ENCODE data around the gene SP6.

Gene SP6

DNA sequence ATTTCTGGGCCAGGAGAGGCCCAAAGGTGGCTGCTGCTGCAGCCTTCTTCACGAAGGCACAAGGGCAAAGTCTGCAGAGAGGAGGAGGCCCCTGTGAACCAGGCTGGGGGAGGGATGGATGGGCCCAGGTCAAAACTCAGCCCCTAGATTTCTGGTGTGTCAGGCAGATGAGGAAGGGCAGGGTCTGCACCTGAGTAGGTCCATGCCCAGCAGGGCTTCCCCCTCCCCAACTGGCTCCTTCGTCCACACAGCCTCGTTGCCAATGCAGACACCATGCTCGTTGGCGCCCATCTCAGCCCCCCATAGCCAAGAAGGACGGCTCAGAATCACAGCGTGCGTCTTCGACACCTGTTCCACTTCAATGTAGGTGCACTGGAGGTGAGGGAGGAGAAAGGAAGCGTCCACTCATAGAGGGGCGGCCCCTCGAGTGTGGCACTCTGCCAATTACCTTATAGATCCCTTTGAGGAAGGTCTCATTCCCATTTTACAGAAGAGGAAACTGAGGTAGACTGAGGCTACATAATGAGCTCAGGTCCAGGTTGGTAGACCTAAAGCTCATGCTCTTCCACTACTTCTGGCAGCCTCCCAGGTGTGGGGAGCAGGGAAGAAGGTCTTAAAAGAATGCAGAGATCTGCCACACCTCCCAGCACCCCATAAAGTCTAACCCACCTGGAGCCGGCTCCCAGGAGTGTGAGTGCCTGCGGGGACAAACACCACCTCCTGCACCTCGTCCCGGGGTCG lies 10.8 kb downstream of the SP6 start:
- peak overlapping the region; percentile 80 for H3K4me3 ChIP-seq (ENCODE audit: low read depth, low read length)
- TF ChIP-seq CTCF (conservative IDR thresholded peaks at IDR 0.05; ENCODE audit: low read depth, low read length) = no peak
- DNase-seq (ENCODE audit: low read depth) = no peak

DNA sequence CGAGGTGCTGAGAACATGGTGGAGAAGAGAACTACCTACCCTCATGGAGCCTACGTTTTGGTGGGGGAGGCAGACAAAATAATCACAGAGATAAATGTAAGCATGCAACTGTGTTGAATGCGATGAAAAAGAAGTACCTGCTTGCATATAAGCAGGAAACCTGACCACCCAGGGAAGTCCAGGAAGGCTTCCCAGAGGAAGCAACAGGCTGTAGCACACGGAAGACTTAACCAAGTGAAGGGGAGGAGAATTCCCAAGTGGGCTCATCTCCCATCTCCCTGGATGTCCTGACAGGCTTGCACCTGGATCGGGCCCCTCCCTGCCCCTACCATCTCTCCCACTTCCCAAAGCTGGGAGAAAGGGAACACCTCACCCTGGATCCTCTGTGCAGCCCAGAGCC lies 11.9 kb downstream of the SP6 start:
- DNase-seq (ENCODE audit: low read depth) = no peak
- H3K4me3 ChIP-seq (ENCODE audit: low read depth, low read length) = no peak overlapping the region
- no peak for TF ChIP-seq CTCF (conservative IDR thresholded peaks at IDR 0.05; ENCODE audit: low read depth, low read length)

DNA sequence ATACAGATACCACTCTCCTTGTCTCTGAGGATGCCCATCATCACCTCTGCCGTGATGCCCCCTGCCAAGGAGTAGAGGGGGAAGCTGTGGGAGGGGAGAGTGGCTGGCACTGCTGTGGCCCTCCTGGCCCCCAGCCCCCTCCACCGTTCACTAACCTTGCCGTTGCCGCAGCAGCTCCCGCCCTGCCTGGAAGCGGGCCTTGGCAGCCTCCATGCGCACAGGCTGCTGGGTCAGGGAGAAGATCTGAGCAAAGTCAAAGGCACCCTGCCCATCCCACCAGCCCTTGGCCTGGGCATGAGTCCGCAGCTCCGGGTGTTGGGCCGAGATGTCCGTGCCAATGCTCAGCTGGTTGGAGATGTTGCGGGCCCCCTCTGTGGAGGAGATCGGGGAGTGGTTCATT lies 12.3 kb downstream of the SP6 start:
- no peak for DNase-seq (ENCODE audit: low read depth)
- no peak for TF ChIP-seq CTCF (conservative IDR thresholded peaks at IDR 0.05; ENCODE audit: low read depth, low read length)
- no peak overlapping the region for H3K4me3 ChIP-seq (ENCODE audit: low read depth, low read length)

- no peak for TF ChIP-seq CTCF (conservative IDR thresholded peaks at IDR 0.05; ENCODE audit: low read depth, low read length)
- DNase-seq (ENCODE audit: low read depth) = peak; percentile 16
- H3K4me3 ChIP-seq (ENCODE audit: low read depth, low read length) = no peak overlapping the region
These were observed 13.4 kb downstream of the SP6 start for GRCh38 chr17:47837401-47838039.

- DNase-seq (ENCODE audit: low read depth) = no peak
- TF ChIP-seq CTCF (conservative IDR thresholded peaks at IDR 0.05; ENCODE audit: low read depth, low read length) = no peak
- H3K4me3 ChIP-seq (ENCODE audit: low read depth, low read length) = no peak overlapping the region
These were observed 14.4 kb downstream of the SP6 start for GRCh38 chr17:47836601-47837000.

GRCh38 chr17:47834756-47835155 lies 16.2 kb downstream of the SP6 start:
- no peak for TF ChIP-seq CTCF (conservative IDR thresholded peaks at IDR 0.05; ENCODE audit: low read depth, low read length)
- H3K4me3 ChIP-seq (ENCODE audit: low read depth, low read length) = no peak overlapping the region
- no peak for DNase-seq (ENCODE audit: low read depth)

GRCh38 chr17:47831934-47832327 lies 19.0 kb downstream of the SP6 start:
- TF ChIP-seq CTCF (conservative IDR thresholded peaks at IDR 0.05; ENCODE audit: low read depth, low read length) = no peak
- no peak for DNase-seq (ENCODE audit: low read depth)
- H3K4me3 ChIP-seq (ENCODE audit: low read depth, low read length) = peak overlapping the region; percentile 99
